GM21381 (cell line): ENCODE measurements around the gene XYLT1.
"Not testable (repeated sequence)": the region's sequence is repeated elsewhere in the genome, so short reads cannot be mapped to it uniquely, and the experiment has no call there.

ENCODE experiments used
- ATAC-seq: cut with Tn5 transposase; IDR thresholded peaks from one replicate; pipeline ENCODE4 v1.9.1; 2021; ENCODE audit warnings: mild to moderate bottlenecking, moderate library complexity; ENCODE audit not compliant: unreplicated experiment

The XYLT1 gene

DNA sequence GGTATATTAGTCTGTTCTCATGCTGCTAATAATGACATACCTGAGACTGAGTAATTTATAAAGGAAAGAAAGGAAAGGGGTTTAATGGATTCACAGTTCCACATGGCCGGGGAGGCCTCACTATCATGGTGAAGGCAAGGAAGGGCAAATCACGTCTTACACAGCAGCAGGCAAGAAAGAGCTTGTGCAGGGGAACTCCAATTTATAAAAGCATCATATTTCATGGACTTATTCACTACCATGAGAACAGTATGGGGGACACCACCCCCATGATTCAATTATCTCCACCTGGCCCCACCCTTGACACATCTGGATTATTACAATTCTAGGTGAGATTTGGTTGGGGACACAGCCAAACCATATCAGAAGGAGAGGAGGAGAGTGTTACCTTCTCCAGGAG lies 17.7 kb upstream of the XYLT1 start:
- no peak for ATAC-seq

DNA sequence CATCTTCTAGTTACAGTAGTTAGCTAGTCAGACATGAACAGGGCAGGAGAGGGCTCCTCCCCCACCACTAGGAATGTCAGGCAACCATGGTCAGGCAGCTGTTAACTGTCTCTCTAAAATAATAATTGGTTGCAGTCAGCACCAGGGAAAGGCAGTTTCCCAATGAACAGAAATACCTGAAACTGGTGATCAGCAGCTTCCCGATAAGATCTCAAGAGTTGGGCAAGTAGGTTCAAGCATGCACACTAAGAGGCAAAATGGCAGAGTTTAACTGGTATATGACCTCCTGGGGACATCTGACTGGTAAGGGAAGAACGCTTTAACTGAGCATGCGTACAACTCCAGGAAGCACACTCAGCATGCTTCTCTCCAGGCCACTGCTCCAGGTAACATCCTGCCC lies 12.6 kb upstream of the XYLT1 start:
- ATAC-seq = no peak

GRCh38 chr16:17482341-17482740 lies 11.6 kb upstream of the XYLT1 start:
- ATAC-seq = not testable (repeated sequence)

DNA sequence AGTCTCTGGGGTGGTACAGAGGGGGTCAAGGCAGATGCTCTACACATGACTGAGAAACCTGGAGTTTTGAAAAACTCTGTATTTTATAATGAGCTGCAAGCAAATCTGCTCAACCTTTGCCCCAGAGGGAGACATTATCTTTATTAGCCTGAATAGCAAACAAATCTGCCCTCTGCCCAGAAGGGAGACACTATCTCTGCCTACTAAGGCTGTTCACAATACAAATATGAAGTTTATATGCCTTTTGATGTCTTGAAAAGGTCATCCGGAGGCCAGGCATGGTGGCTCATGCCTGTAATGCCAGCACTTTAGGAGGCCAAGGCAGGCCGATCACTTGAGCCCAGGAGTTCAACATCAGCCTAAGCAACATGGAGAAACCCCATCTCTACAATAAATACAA lies 11.0 kb upstream of the XYLT1 start:
- no peak for ATAC-seq

- ATAC-seq = not testable (repeated sequence)
These were observed 6.4 kb upstream of the XYLT1 start for GRCh38 chr16:17477260-17477545.

DNA sequence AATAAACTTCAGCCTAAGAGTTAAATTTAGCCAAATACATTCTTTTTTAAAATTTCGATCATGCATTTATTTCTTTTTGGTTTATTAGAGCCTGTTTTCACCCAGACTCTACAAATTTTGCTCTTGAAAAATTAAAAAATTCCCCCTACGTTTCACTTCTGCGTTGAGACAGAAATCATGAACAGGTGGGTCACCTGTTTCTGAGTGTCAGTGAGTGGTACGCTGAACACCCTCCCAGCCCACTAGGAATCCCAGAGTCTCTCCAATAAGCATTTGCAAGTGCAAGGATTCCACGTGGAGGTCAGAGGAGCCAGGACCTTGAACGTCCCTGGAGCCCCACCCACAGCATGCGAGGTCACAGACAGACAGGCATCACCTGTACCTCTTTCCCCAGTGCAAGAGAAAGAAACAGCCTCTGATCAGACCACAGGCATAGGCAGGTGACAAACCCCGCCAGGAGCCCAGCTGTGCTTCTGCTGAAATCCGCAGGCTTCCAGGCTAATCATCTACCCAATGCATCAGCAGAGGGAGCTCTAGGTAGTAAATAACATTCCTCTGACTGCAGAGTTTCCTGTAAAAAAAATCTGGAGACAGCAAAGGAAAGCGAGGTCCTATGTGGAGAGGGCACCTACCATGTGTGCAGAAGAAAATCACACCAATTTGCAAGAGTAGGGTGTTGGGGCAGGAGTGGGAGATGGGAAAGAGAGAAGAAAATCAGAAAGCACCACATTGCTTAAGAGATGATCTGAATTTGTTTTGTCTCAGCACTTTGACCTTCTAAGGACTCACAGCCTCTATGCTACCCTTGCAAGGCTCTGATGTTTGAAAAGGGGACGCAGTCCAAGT lies 5.9 kb upstream of the XYLT1 start:
- ATAC-seq = peak; percentile 60

DNA sequence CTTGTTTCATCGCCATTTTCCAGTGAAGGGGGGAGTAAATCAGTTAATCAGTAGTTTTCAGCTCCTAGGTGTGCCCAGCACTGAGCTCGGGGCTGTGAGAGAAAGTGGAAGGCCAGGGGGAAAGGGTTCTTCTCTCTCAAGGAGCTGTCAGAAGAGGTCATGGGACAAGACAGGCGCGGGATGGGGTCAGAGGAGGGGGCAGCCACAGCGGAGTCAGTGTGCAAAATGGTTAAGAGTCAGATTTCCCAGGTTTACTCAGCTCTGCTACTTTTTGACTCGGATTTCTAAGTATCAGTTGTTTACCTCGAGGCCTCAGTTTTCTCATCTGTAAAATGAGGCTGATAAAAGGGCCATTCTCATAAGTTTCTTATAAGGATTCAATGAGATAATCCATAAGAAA lies 4.3 kb upstream of the XYLT1 start:
- no peak for ATAC-seq

GRCh38 chr16:17474572-17474971 lies 3.8 kb upstream of the XYLT1 start:
- no peak for ATAC-seq

DNA sequence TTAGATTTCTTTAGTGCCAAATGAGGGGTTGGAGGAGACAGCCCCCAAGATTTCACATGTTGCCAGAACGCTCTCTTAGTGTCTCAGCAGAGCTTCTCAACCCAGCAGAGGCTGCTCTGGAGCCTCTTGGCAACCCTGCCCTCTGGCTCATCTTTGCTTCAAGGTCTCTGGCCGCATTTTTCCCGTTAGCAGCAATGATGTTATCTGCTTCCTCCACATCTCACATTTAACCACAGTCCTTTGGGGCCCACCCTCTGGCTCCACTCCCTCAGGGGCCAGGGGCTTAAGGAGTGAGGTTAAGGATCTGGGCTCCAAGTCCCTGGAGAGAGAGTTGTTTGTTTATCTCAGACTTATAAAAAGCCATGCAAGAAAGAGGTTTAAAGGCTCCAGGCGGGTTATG lies 3.3 kb upstream of the XYLT1 start:
- no peak for ATAC-seq

- no peak for ATAC-seq
These were observed 1.1 kb upstream of the XYLT1 start for GRCh38 chr16:17471719-17472461.

- ATAC-seq = no peak
These were observed 415 bp downstream of the XYLT1 start for GRCh38 chr16:17470182-17470907.

DNA sequence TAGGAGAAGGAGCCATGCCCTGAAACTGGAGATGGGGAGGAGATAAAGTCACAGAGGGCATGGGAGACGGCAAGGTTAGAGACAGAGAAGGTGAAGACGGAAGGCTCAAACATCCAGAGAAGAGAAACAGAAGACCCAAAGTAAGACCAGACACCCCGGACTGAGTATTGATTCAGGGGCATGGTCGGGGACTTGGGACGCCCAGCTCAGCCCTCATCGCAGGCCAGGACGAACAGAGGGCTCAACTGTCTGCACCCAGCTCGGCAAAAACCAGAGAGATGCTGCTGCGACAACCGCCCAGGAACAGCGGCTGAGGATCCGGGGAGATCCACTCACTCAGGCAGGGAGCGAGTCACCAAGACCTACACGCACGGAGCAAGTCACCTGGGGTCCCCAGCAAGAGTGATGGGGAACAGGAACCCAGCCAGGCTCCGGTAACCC lies 999 bp downstream of the XYLT1 start:
- ATAC-seq = no peak

GRCh38 chr16:17469011-17469740 lies 1.6 kb downstream of the XYLT1 start:
- no peak for ATAC-seq

DNA sequence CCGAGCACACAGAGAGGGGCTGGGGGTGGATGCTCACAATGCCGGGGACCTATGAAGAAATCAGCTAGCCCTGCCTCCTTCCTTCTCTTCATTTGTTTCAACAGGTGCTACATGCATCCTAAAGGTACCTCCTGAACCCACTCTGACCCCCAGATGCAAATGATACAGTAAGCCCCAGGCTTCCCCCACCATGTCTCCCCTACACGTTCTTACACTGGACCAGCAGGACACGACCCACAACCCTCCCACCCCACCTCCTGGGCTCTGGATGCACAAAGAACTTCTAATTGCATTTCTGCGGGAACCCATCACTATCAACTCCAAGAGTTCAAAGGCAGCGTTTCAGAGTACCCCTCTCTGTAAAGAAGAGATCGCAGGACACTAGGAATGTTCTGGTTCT lies 2.1 kb downstream of the XYLT1 start:
- no peak for ATAC-seq

GRCh38 chr16:17467923-17468540 lies 2.7 kb downstream of the XYLT1 start:
- no peak for ATAC-seq

- ATAC-seq = no peak
These were observed 3.9 kb downstream of the XYLT1 start for GRCh38 chr16:17466876-17467275.

DNA sequence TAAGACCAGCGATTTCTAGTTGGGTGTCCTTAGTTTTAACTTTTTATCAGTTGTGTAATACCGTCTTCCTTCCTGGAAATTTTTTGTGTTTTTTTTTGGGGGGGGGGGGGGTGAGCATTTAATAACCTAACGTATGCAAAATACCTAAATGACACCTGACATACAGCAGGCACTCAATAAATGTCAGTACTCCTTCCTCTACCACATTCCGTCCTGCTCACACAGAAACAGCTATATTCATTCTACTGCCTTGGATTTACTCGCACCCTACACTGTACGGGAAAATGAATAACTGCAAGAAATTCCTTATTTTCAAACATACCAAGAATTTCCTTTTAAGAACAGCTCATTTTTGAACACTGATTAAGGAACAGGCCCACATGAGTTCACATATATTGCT lies 5.3 kb downstream of the XYLT1 start:
- no peak for ATAC-seq

DNA sequence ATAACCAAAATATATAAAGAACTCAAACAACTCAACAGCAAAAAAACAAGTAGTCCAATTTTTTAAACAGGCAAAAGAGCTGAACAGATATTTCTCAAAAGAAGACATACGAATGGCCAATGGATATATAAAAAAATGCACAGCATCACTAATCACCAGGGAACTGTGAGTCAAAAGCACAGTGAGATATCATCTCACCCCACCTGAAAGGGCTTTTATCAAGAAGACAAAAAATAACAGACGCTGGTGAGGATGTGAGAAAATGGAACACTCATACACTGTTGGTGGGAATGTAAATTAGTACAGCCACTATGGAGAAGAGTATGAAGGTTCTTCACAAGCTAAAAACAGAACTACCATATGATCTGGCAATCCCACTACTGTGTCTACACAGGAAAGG lies 7.4 kb downstream of the XYLT1 start:
- ATAC-seq = no peak

DNA sequence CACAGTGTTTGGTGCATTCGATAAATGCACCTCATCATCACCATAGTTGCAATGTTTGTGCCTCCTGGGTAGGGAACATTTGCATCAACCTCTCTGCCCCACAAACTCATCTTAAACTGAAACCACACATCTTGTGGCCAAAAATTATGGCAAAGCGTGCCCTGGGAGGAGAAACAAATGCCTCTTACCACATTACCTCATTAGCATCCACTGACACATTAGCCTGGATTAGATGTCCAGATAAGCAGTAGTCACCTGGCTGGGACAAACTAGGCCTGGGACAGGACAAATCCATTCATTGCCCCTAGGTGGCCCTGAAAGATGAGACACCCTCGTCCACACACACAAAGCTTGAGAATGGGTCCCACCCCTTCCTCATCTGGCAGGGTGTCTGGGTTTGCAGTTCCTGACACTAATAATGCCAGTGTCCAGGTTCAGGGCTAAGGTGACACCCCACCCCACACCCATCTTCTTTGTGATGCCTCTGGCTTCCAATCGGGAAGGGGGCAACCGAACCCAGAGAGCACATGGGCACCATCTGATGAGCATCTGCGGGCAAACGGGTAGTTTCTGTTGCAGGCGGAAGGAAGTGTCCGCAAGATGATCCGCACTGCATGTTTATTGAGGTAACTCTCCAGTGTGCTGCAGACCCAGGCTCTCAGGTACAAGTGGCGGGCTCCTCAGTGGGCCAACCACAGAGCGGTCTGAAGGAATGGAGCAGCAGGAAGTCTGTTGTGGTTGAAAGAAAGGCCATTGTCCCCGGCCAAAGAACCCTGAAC lies 8.6 kb downstream of the XYLT1 start:
- ATAC-seq = no peak

GRCh38 chr16:17460890-17461289 lies 9.9 kb downstream of the XYLT1 start:
- ATAC-seq = no peak
